ENCODE results near the gene CNPY3.
A peak's percentile ranks its signal among the peaks of the same experiment; 100 is the strongest.
"Not testable (repeated sequence)": the region's sequence is repeated elsewhere in the genome, so short reads cannot be mapped to it uniquely, and the experiment has no call there.

CNPY3 gene

GRCh38 chr6:42942444-42942843 is 13.2 kb downstream of the CNPY3 start:
- TF ChIP-seq CTCF (conservative IDR thresholded peaks at IDR 0.05; ENCODE audit: control insufficient read depth, insufficient read depth, low read depth, low read length): no peak
- DNase-seq (ENCODE audit: low read depth): no peak
- H3K4me3 ChIP-seq (ENCODE audit: control insufficient read depth, low read depth, low read length): no peak overlapping the region

GRCh38 chr6:42947950-42948349 is 18.7 kb downstream of the CNPY3 start:
- no peak for TF ChIP-seq CTCF (conservative IDR thresholded peaks at IDR 0.05; ENCODE audit: control insufficient read depth, insufficient read depth, low read depth, low read length)
- no peak overlapping the region for H3K4me3 ChIP-seq (ENCODE audit: control insufficient read depth, low read depth, low read length)
- no peak for DNase-seq (ENCODE audit: low read depth)

GRCh38 chr6:42952389-42952788 is 23.1 kb downstream of the CNPY3 start:
- no peak for DNase-seq (ENCODE audit: low read depth)
- TF ChIP-seq CTCF (conservative IDR thresholded peaks at IDR 0.05; ENCODE audit: control insufficient read depth, insufficient read depth, low read depth, low read length): no peak
- H3K4me3 ChIP-seq (ENCODE audit: control insufficient read depth, low read depth, low read length): no peak overlapping the region

GRCh38 chr6:42954405-42954804 is 25.1 kb downstream of the CNPY3 start:
- DNase-seq (ENCODE audit: low read depth); H3K4me3 ChIP-seq (ENCODE audit: control insufficient read depth, low read depth, low read length): not testable (repeated sequence)

- DNase-seq (ENCODE audit: low read depth): peak; percentile 23
- TF ChIP-seq CTCF (conservative IDR thresholded peaks at IDR 0.05; ENCODE audit: control insufficient read depth, insufficient read depth, low read depth, low read length): no peak
Measured at GRCh38 chr6:42958125-42958524, 28.8 kb downstream of the CNPY3 start.

GRCh38 chr6:42959917-42960242 is 30.6 kb downstream of the CNPY3 start:
- DNase-seq (ENCODE audit: low read depth): no peak
- TF ChIP-seq CTCF (conservative IDR thresholded peaks at IDR 0.05; ENCODE audit: control insufficient read depth, insufficient read depth, low read depth, low read length): no peak
- peak overlapping the region; percentile 45 for H3K4me3 ChIP-seq (ENCODE audit: control insufficient read depth, low read depth, low read length)

More at GRCh38 chr6:42958125-42958524, 28.8 kb downstream of the CNPY3 start:
- H3K4me3 ChIP-seq (ENCODE audit: control insufficient read depth, low read depth, low read length): no peak overlapping the region

GRCh38 chr6:42960243-42961019 is 31.2 kb downstream of the CNPY3 start, which contains the start of gene GNMT:
TSS of gene GNMT (plus strand) at chr6:42960754. CDS start at chr6:42960768, 14 bp downstream.
- H3K4me3 ChIP-seq (ENCODE audit: control insufficient read depth, low read depth, low read length): peak within 1 kb of the TSS; percentile 45
- DNase-seq (ENCODE audit: low read depth): no peak
- no peak for TF ChIP-seq CTCF (conservative IDR thresholded peaks at IDR 0.05; ENCODE audit: control insufficient read depth, insufficient read depth, low read depth, low read length)

All from fibroblast of mammary gland (primary cell).